HFFc6 (cell line): Measurements from ENCODE around the gene SMAD3. TPM values are rescaled to one million over a fixed set of nuclear protein-coding genes. Genes with fewer than 3 reads are reported as not detected.

ENCODE experiments used
- DNase-seq: peaks from one replicate; pipeline ENCODE4 v3.0.0-alpha.2; 2018
- H3K27ac Mint-ChIP-seq: 2 replicates; pipeline ENCODE4 v1.8.0; 2020; ENCODE audit warnings: mild to moderate bottlenecking, mixed read lengths
- H3K27me3 Mint-ChIP-seq: 2 replicates; pipeline ENCODE4 v1.8.0; 2021; ENCODE audit warnings: mild to moderate bottlenecking, moderate library complexity, mixed read lengths; ENCODE audit not compliant: insufficient read depth
- H3K36me3 Mint-ChIP-seq: 2 replicates; pipeline ENCODE4 v1.8.0; 2021; ENCODE audit warnings: low read depth, mixed read lengths
- H3K4me1 Mint-ChIP-seq: 2 replicates; pipeline ENCODE4 v1.8.0; 2020; ENCODE audit warnings: low read depth, mixed read lengths
- H3K4me3 Mint-ChIP-seq: 2 replicates; pipeline ENCODE4 v1.8.0; 2020; ENCODE audit warnings: mild to moderate bottlenecking, moderate library complexity, mixed read lengths
- H3K9me3 Mint-ChIP-seq: 2 replicates; pipeline ENCODE4 v1.8.0; 2020; ENCODE audit warnings: mild to moderate bottlenecking, mixed read lengths
- CTCF ChIP-seq: fragments of 200-600 bp; sonication (generic); IDR thresholded peaks from 2 replicates; pipeline ENCODE4 v1.5.0; 2021; ENCODE audit warnings: antibody characterized with exemption, mild to moderate bottlenecking
- total RNA-seq, 6 experiments: library from RNA; stranded (reverse); fragmentation: NEBNext Ultra II Directional; extraction: Animal tissue kit (Norgen Biotek cat#: 25700); gene quantifications; 2 replicates in 1 of 6; 3 replicates in 5 of 6; pipeline ENCODE4 v1.2.3, GENCODE V29; 2021

The SMAD3 gene
- total RNA-seq, 6 experiments from 2014 or later, result 54.3 to 132 (median 118) TPM

- Mint-ChIP-seq H3K27ac (peak overlapping the region; percentile 45; the same call in 1 of the 2 replicates), H3K4me3 (no peak overlapping the region), H3K4me1 (peaks cover 78% of the 10 kb centered on the region), H3K9me3 (no peaks in the 10 kb centered on the region), H3K36me3 (peaks cover 92% of the 10 kb centered on the region), H3K27me3 (peaks cover 33% of the 10 kb centered on the region; the same call in 1 of the 2 replicates)
- TF ChIP-seq CTCF, result no peak
- no peak for DNase-seq
Measured at GRCh38 chr15:67170143-67170925, 104.9 kb downstream of the SMAD3 start.

GRCh38 chr15:67171471-67171870 lies 106.1 kb downstream of the SMAD3 start:
- Mint-ChIP-seq H3K4me3 (no peak overlapping the region), H3K36me3 (peaks cover 91% of the 10 kb centered on the region), H3K27me3 (peaks cover 38% of the 10 kb centered on the region; the same call in 1 of the 2 replicates), H3K4me1 (peaks cover 90% of the 10 kb centered on the region), H3K9me3 (no peaks in the 10 kb centered on the region), H3K27ac (peak overlapping the region; percentile 11; the same call in 1 of the 2 replicates)
- DNase-seq, result no peak
- no peak for TF ChIP-seq CTCF

- Mint-ChIP-seq H3K4me1 (peaks cover 91% of the 10 kb centered on the region), H3K27me3 (peaks cover 37% of the 10 kb centered on the region), H3K4me3 (no peak overlapping the region; the same call in 1 of the 2 replicates), H3K9me3 (no peaks in the 10 kb centered on the region), H3K36me3 (peaks cover 91% of the 10 kb centered on the region), H3K27ac (peak overlapping the region; percentile 55; the same call in 1 of the 2 replicates)
- no peak for TF ChIP-seq CTCF
- no peak for DNase-seq
Measured at GRCh38 chr15:67172172-67172571, 106.8 kb downstream of the SMAD3 start.

GRCh38 chr15:67173005-67173404 lies 107.6 kb downstream of the SMAD3 start:
- H3K27ac Mint-ChIP-seq, result peak overlapping the region; percentile 15; the same call in 1 of the 2 replicates
- peak overlapping the region; percentile 34; the same call in 1 of the 2 replicates for H3K4me3 Mint-ChIP-seq
- H3K9me3 Mint-ChIP-seq, result no peaks in the 10 kb centered on the region
- peaks cover 36% of the 10 kb centered on the region for H3K27me3 Mint-ChIP-seq
- peaks cover 83% of the 10 kb centered on the region for H3K36me3 Mint-ChIP-seq
- H3K4me1 Mint-ChIP-seq, result peaks cover 93% of the 10 kb centered on the region
- TF ChIP-seq CTCF, result no peak
- no peak for DNase-seq

- no peak overlapping the region for H3K4me3 Mint-ChIP-seq
- no peak for TF ChIP-seq CTCF
- peaks cover 75% of the 10 kb centered on the region for H3K36me3 Mint-ChIP-seq
- H3K27ac Mint-ChIP-seq, result peak overlapping the region; percentile 16; the same call in 1 of the 2 replicates
- no peak for DNase-seq
- no peaks in the 10 kb centered on the region for H3K9me3 Mint-ChIP-seq
- peaks cover 41% of the 10 kb centered on the region for H3K27me3 Mint-ChIP-seq
- H3K4me1 Mint-ChIP-seq, result peaks cover 93% of the 10 kb centered on the region
Measured at GRCh38 chr15:67173786-67174185, 108.4 kb downstream of the SMAD3 start.
